Measurements from ENCODE around the gene SHE.
A peak's percentile ranks its signal among the peaks of the same experiment; 100 is the strongest.
"Not testable (repeated sequence)": the region's sequence is repeated elsewhere in the genome, so short reads cannot be mapped to it uniquely, and the experiment has no call there.

SHE gene

GRCh38 chr1:154512760-154513159 lies 10.5 kb upstream of the SHE start:
- no peak for DNase-seq

GRCh38 chr1:154503898-154504297 lies 1.7 kb upstream of the SHE start:
- no peak for DNase-seq

- DNase-seq: no peak
These were observed 518 bp upstream of the SHE start for GRCh38 chr1:154502744-154503115.

DNA sequence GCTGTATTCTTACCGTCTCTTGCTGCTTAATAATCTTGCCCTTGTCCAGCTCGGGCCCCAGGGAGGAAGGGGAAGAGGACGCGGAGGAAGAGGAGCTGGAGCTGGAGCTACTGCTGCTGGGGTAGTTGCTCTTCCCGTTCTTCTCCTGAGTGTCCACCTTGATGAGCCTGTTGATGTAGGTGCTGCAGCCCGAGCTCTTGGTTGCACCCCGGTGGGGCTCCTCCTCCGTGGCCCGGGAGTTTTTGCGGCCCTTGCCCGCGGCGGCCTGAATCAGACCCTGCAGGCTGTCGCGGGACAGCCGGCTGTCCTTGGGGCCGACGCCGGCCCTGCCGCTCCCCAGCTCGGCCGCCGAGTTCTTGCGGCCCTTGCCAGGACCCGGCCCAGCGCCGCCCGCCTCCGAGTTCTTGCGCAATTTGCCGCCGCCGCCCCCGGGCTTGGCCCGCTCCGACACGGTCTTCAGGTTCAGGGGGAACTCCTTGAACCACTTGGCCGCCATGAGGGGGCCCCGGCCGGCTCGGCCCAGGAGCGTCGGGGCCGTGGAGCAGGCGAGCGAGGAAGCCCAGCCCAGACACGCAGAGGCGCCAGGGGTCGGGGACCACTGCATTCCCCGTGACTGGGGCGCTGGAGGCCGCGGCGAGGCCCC lies 668 bp downstream of the SHE start:
- DNase-seq: no peak

GRCh38 chr1:154500533-154500932 lies 1.7 kb downstream of the SHE start:
- no peak for DNase-seq

GRCh38 chr1:154499446-154499845 lies 2.8 kb downstream of the SHE start:
- DNase-seq: no peak

DNA sequence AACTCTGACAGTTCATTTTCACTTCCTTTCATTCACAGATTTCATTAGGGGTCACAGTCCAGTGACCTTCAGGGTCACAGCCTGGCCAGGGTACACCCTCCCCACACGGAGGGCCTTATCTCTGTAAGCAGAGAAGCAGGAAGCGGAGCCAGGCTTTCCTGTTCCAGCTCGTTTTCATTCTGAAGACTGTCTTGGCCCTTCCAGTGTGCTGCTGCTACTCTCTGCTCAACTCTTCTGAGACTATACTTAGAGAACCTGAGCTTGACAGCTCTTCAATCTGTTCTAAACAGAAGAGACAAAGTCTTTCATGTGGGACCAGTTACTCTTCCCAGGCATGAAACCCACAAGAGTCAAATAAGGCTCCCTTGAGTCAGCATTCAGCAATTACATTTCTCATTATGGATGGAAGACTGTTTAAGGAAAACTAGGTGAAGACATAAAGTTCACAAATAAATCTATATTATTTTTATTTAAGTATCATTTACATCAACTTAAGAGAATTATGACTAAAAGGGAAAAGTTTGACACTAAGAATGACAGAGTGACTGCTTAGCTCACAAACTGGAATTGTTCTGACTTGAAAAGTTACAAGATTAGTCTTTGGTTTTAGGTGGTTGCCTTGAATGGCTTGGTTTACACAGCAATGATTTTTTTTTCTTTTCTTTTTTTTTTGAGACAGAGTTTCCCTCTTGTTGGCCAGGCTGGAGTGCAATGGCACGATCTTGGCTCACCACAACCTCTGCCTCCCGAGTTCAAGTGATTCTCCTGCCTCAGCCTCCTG lies 5.0 kb downstream of the SHE start:
- no peak for DNase-seq

GRCh38 chr1:154496383-154496782 lies 5.8 kb downstream of the SHE start:
- DNase-seq: no peak

GRCh38 chr1:154495496-154496273 lies 6.5 kb downstream of the SHE start:
- DNase-seq: no peak

DNA sequence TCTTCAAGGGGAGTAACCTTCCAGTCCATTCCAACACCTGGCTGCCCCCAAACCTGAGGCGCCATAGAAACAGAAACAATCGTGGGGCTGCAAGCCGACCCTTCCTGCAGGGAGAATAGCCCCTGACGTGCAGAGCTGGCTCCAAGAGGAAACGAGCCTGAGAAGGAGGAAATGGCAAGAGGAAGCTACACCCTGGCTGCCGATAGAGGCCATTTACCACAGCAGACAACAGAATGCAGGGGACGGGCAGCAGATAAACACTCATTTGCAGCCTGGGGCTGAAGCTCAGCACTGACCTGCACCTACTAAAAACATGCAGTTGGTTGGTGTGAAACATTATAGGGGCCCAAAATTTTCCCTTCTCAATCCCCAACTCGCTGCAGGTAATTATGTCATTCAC lies 8.9 kb downstream of the SHE start:
- no peak for DNase-seq

GRCh38 chr1:154492115-154492514 lies 10.1 kb downstream of the SHE start:
- DNase-seq: no peak

DNA sequence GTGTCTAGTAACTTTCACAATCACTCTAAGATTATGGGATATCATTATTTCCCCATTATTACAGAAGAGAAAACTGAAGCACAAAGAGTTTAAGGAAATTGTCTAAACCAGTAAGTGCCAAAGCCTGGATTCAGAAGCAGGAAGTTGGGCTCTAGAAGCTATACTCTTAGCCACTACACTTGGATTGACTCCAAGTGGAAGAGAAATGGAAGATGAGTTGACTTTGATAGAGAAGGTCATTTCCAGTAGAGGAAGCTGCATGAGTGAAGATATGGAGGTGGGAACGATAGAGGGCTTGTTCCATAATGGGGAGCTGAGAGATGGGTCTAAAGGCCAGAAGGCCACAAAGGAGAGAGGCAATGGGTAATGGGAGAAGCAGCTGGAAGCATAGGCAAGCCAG lies 11.9 kb downstream of the SHE start:
- DNase-seq: no peak

DNA sequence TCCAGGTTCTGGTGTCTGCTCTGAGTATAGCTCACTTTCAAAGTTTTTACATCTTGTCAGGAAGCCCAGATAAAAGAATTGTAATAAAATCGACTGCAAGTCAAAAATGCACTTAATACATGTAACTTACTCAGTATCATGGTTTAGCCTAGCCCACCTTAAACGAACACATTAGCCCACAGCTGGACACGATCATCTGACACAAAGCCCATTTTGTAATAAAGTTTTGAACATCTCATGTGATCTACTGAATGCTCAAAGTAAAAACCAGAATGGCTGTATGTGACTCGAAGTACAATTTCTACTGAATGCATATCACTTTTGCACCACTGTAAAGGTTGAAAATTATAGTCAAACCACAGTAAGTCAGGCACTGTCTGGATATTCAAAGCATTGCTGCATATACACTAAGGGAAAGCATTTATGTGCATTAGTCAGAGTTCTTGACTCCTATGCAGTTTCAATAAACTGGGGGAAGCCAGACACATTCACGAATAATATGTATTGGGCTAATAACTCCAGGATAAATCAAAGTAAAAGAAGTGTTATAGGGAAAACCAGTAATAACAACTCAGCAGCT lies 12.4 kb downstream of the SHE start:
- no peak for DNase-seq

DNA sequence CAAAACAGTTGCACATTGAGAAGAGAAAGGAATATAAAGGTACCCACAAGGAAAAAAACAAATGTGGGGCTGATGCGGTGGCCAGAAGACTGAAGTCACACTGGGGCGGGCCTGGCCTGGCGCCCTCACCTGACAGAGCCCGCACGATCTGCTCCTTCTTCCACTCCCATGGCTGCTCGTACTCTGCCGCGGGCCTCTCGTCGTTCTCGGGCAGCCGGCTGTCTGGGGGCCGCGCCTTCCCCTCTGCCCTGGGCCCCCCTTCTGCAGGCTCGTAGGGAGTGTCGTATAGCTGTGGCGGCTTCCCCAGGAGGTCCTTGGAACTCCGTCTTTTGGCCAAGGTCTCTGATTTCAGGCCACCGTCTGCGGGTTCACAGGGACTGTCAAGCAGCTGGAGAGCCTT lies 13.3 kb downstream of the SHE start:
- DNase-seq: no peak

GRCh38 chr1:154486756-154487155 lies 15.5 kb downstream of the SHE start:
- not testable (repeated sequence) for DNase-seq

DNA sequence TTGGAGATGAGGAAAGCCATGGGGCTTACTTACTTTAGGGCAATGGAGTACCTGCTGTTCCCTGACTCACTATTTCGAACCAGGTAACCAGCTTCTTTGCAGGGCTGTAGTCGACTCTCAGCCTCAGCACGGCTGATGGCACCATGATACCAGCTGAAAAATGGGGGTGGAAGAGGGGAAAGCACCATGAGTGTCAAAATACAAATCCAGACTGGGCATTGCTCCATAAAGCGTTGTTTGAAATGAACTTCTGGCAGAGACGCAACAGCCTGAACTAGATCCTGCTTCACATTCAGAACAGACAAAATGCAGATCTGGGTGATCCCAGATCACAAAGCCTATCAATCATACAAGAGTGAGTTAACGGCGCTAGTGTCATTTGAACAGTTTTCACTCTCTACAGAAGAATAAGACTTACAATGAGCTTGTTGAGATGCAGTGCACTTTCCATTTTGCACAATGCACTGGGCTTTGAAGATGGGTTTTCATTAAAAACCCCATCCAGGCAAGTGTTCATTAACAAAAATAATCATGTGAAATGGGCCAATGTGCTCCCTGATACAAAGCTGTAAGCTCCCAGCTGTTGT lies 16.2 kb downstream of the SHE start:
- DNase-seq: no peak

- DNase-seq: no peak
These were observed 17.1 kb downstream of the SHE start for GRCh38 chr1:154485106-154485505.

DNA sequence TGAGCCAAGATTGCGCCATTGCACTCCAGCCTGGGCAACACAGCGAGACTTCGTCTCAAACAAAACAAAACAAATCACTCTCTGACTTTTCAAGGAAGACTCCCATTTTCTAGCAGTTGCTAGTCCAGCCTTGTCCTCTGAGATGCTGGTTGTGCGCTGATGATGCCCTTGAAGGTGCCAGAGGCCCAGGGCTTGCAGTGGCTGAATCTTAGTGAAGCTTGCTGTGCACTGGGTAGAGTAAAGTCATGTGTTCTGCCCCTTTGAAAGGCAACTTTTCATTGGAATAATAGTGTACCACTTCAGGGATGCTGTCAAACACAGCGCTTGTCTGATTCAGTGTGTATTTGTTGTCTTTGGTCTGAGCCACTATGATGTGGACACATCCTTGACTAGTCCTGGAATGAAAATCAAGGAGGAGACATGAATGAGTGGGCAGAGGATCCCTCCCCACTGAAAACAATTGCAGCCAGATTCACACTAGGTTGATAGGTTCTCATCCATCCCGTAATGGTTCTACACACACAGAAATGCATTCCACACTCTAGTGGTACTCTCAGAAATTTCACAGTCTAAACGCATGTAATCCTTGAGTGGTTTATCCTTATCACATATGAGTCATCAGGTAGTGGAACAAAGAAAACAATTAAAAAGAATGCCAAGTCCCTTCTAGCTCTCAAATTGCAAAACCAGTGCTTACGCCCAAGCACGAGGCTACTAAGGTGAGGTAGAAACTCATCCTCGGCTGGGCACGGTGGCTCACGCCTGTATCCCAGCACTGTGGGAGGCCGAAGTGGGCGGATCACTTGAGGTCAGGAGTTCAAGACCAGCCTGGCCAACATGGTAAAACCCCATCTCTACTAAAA lies 18.0 kb downstream of the SHE start:
- no peak for DNase-seq

- DNase-seq: no peak
These were observed 21.2 kb downstream of the SHE start for GRCh38 chr1:154481053-154481452.

GRCh38 chr1:154479764-154480421 lies 22.3 kb downstream of the SHE start:
- peak; percentile 30 for DNase-seq

- no peak for DNase-seq
These were observed 23.6 kb downstream of the SHE start for GRCh38 chr1:154478639-154479038.

DNA sequence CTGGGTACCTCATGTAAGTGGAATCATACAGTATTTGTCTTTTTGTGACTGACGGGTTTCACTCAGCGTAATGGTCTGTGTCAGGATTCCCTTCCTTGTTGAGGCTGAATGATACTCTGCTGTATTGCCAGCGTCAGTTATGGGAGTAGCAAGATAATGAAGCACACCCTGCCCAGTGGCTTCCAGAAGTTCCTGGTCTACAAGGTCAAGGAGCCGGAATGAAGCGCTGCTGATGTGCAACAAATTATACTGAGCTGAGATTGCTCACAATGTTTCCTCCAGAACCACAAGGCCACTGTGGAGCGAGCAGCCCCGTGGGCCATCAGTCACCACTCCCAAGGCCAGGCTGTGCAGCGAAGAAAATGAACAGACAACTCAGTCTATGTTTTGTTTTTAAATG lies 24.2 kb downstream of the SHE start:
- no peak for DNase-seq

Data from stimulated activated CD4-positive, alpha-beta T cell treated with anti-CD3 and anti-CD28 coated beads, Interleukin-12 subunit alpha, Interleukin-12 subunit beta, amount 100 ng/mL, for 4 hours (primary cell).